HepG2 (cell line): ENCODE data around the gene TTLL6. TPM values are rescaled to one million over a fixed set of nuclear protein-coding genes. Genes with fewer than 3 reads are reported as not detected.

Experiments used
- ATF4 ChIP-seq, 2 experiments: fragments of 450-650 bp in 1 of 2; sonication (generic) in 1 of 2; formaldehyde crosslinking; IDR thresholded peaks; 2 replicates each; pipeline versions ENCODE4 v1.5.0 to v1.8.0; 2020 to 2022; ENCODE audit warnings: mild to moderate bottlenecking in 1 of 2, missing genetic modification reagents in 1 of 2
- CEBPG ChIP-seq: IDR thresholded peaks from 2 replicates; pipeline ENCODE4 v1.6.1; 2016
- EED ChIP-seq: sonication (generic); formaldehyde crosslinking; IDR thresholded peaks from 2 replicates; pipeline ENCODE4 v1.5.0; 2020; ENCODE audit warnings: mild to moderate bottlenecking, missing genetic modification reagents
- GMEB1 ChIP-seq: sonication (generic); formaldehyde crosslinking; IDR thresholded peaks from 2 replicates; pipeline ENCODE4 v1.5.1; 2020; ENCODE audit warnings: missing genetic modification reagents, mild to moderate bottlenecking, borderline replicate concordance
- IKZF5 ChIP-seq: IDR thresholded peaks from 2 replicates; pipeline ENCODE4 v1.6.1; 2018; ENCODE audit warnings: missing genetic modification reagents, mild to moderate bottlenecking, missing compliant biosample characterization
- KDM1A ChIP-seq: IDR thresholded peaks from 2 replicates; pipeline ENCODE4 v1.6.1; 2016; ENCODE audit warnings: missing compliant biosample characterization
- MIER3 ChIP-seq: IDR thresholded peaks from 2 replicates; pipeline ENCODE4 v1.6.1; 2016; ENCODE audit warnings: missing compliant biosample characterization, borderline replicate concordance
- NR1H2 ChIP-seq: sonication (generic); formaldehyde crosslinking; IDR thresholded peaks from 2 replicates; pipeline ENCODE4 v1.8.1; 2022; ENCODE audit warnings: low read depth, missing genetic modification reagents, borderline replicate concordance
- TFE3 ChIP-seq: IDR thresholded peaks from 2 replicates; pipeline ENCODE4 v1.6.1; 2016
- THYN1 ChIP-seq: sonication (generic); formaldehyde crosslinking; IDR thresholded peaks from 2 replicates; pipeline ENCODE4 v1.8.1; 2023; ENCODE audit warnings: low read depth, mild to moderate bottlenecking, moderate library complexity, missing genetic modification reagents, borderline replicate concordance
- ZNF142 ChIP-seq: sonication (generic); formaldehyde crosslinking; IDR thresholded peaks from 2 replicates; pipeline ENCODE4 v1.4.0; 2020; ENCODE audit warnings: missing genetic modification reagents
- ZNF292 ChIP-seq: sonication (generic); formaldehyde crosslinking; IDR thresholded peaks from 2 replicates; pipeline ENCODE4 v1.8.1; 2022; ENCODE audit warnings: mild to moderate bottlenecking, low read depth, missing genetic modification reagents, borderline replicate concordance
- ZNF737 ChIP-seq: sonication (generic); formaldehyde crosslinking; IDR thresholded peaks from 2 replicates; pipeline ENCODE4 v1.5.0; 2020; ENCODE audit warnings: missing genetic modification reagents, mild to moderate bottlenecking, borderline replicate concordance
- ZNF792 ChIP-seq: IDR thresholded peaks from 2 replicates; pipeline ENCODE4 v1.6.1; 2016
- ZSCAN12 ChIP-seq: sonication (generic); formaldehyde crosslinking; IDR thresholded peaks from 2 replicates; pipeline ENCODE4 v1.9.0; 2021; ENCODE audit warnings: mild to moderate bottlenecking, missing genetic modification reagents
- polyA plus RNA-seq, 8 experiments: library from polyadenylated mRNA; depleted of rRNA in 3 of 8; stranded (reverse) in 7 of 8; unstranded in 1 of 8; fragments of >200 nt; fragmentation: Illumina TruSeq in 4 of 8; extraction: Trizol in 4 of 8; gene quantifications; 2 replicates each; pipeline versions ENCODE4 v1.2.1 to v1.2.3, GENCODE V29; 2011 to 2016; ENCODE audit warnings: low read depth in 4 of 8, missing spikeins in 1 of 8, mixed read lengths in 1 of 8; ENCODE audit not compliant: insufficient read depth in 1 of 8
- total RNA-seq, 5 experiments: library from RNA; depleted of rRNA; stranded (reverse); fragments of >200 nt; fragmentation: Illumina TruSeq; extraction: Trizol; gene quantifications; 2 replicates each; pipeline ENCODE4 v1.2.3, GENCODE V29; 2016; ENCODE audit warnings: low read depth in 1 of 5

TTLL6 gene
- total and polyA plus RNA-seq, 2 of the 13 experiments (the other 11 are each of a cell fraction or from before 2014, with no cell fraction given): 0.04 to 0.08 TPM

- TF ChIP-seq ZNF142: peak; percentile 32; the same call in 1 of the 2 replicates
- no peak for TF ChIP-seq EED (CRISPR knock-in tag)
- peak; percentile 60 for TF ChIP-seq CEBPG (CRISPR knock-in tag)
- TF ChIP-seq IKZF5: 0 out of 2 replicates have a peak, but pooled peaks have one; percentile 38
- TF ChIP-seq NR1H2 (CRISPR knock-in tag): peak; percentile 47; the same call in 1 of the 2 replicates
- 0 out of 2 replicates have a peak, but pooled peaks have one; percentile 51 for TF ChIP-seq ZSCAN12
- peak; percentile 54; the same call in 1 of the 2 replicates for TF ChIP-seq ZNF292
- no peak for TF ChIP-seq THYN1 (CRISPR knock-in tag)
- TF ChIP-seq ZNF792 (CRISPR knock-in tag): no peak; the same call in 1 of the 2 replicates
- 0 out of 2 replicates have a peak, but pooled peaks have one; percentile 10 for TF ChIP-seq KDM1A (CRISPR knock-in tag)
- peak; percentile 43; the same call in 1 of the 2 replicates for TF ChIP-seq GMEB1
- TF ChIP-seq TFE3 (CRISPR knock-in tag): peak; percentile 91; the same call in 1 of the 2 replicates
- peak; percentile 94 for TF ChIP-seq MIER3 (CRISPR knock-in tag)
- TF ChIP-seq ZNF737 (CRISPR knock-in tag): no peak
- TF ChIP-seq ATF4 (CRISPR knock-in tag; IDR thresholded peaks at IDR 0.05): peak in 1 of 2 experiments; percentile 72; a peak in 2 of 4 replicates
Measured at GRCh38 chr17:48795444-48796162, 21.4 kb downstream of the TTLL6 start (continued).
